ENCODE data around the gene FMNL3. TPM values are rescaled to one million over a fixed set of nuclear protein-coding genes. Genes with fewer than 3 reads are reported as not detected.

Gene FMNL3
- total and polyA plus RNA-seq, 2 of the 13 experiments (the other 11 are each of a cell fraction or from before 2014, with no cell fraction given) = 0.44 to 1.1 TPM

GRCh38 chr12:49702009-49702408 is 5.2 kb downstream of the FMNL3 start:
- Histone ChIP-seq H3K36me3 (replicated peaks in 1 of 2; ENCODE audit: control insufficient read depth in 1 of 2, insufficient read depth in 2 of 2, low read length in 2 of 2) (no peaks in the 10 kb centered on the region), H3K4me1 (ENCODE audit: insufficient read depth, low read length) (peaks cover 14% of the 10 kb centered on the region; the same call in 1 of the 2 replicates), H4K20me1 (ENCODE audit: insufficient read depth, low read length) (no peaks in the 10 kb centered on the region), H3K4me3 (replicated peaks in 1 of 3; ENCODE audit: insufficient read depth in 1 of 3, low read depth in 2 of 3, low read length in 3 of 3) (no peak overlapping the region), H3K27me3 (ENCODE audit: control insufficient read depth in 1 of 2, insufficient read depth in 2 of 2, low read length in 2 of 2) (no peaks in the 10 kb centered on the region; a peak in 1 of 5 replicates), H3K4me2 (ENCODE audit: low read depth, low read length) (no peak overlapping the region), H2AFZ (ENCODE audit: low read length) (no peak overlapping the region), H3K79me2 (ENCODE audit: insufficient read depth, low read length) (no peaks in the 10 kb centered on the region), H3K9me3 (ENCODE audit: low read length) (no peaks in the 10 kb centered on the region), H3K27ac (ENCODE audit: extremely low read length, insufficient read depth, low read length) (no peak overlapping the region), H3K9ac (ENCODE audit: insufficient read depth, low read depth, low read length) (no peak overlapping the region)
- DNase-seq (ENCODE audit: low spot score) = no peak
- no peak for ATAC-seq
- 74% methylated on average over 3 of the region's 3 CpGs for WGBS (ENCODE audit: low lambda C conversion rate)
- intact Hi-C loops (cut with micrococcal nuclease; ENCODE audit: unreplicated experiment) (no loop called here), in situ Hi-C loops (cut with HindIII; ENCODE audit: extremely low pct_ligation_motif_present, low pct_unique_long_range_greater_than_20kb) (no loop called here)
- FAIRE-seq = no peak
- TF ChIP-seq TMF1 (CRISPR knock-in tag; IDR thresholded peaks at IDR 0.05; ENCODE audit: low read depth) (no peak), ZNF83 (CRISPR knock-in tag; IDR thresholded peaks at IDR 0.05; ENCODE audit: borderline replicate concordance) (no peak), HOXA3 (CRISPR knock-in tag; IDR thresholded peaks at IDR 0.05) (no peak), ZBTB42 (CRISPR knock-in tag; IDR thresholded peaks at IDR 0.05) (no peak), HNRNPK (IDR thresholded peaks at IDR 0.05; ENCODE audit: low read depth, low read length, poor library complexity, severe bottlenecking) (no peak), ZNF510 (CRISPR knock-in tag; IDR thresholded peaks at IDR 0.05; ENCODE audit: low read depth) (no peak)
- POLR2A ChIA-PET = no interaction called here
- CTCF ChIA-PET (ENCODE audit: low intra/inter-chr PET ratio, low total read pairs) = no interaction called here
- no TSS peak for BruUV-seq (replicated peaks)

DNA sequence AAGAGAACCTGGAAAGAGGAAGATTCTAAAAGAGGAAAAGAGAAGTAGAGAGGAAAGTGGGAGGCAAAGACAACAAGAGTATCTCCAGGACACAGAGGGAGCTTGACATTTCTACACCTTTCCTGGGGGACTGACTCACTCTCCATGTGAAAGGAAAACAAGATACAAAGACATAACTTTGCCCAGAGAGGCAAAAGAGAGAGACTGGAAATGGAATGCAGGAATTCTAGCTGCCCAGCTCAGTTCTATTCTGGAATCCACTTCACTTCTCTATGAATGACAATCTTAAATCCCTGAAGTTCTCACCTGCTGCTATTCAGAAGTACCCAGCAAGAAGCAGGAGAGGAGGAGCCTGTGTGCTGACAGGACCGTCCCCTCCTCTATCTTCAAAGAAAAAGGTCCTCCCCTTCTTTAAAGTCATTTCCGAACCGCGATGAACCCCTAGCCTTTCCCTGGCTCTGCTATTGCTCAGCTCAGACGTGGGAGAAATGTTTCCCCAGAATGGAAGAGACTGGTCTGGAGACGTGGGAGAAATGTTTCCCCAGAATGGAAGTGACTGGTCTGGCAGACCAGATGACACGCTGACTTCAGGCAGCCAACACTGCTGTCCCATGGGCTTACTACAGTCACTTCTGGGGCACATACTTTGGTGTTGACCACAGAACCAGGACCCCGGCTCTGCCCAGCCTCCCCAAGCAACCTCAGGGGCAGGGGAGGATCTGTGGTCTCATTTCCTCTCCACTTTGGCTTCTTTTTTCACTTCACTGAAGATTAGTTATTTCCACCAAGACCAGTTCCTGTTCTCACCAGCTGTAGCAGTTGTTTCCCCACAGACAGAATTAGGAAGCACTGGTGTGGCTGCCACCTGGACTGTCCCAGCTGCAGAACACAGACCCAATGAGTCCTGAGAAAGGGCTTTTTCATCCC is 8.3 kb downstream of the FMNL3 start:
- ATAC-seq (no peak), FAIRE-seq (no peak), DNase-seq (ENCODE audit: low spot score) (no peak)
- Histone ChIP-seq H3K36me3 (replicated peaks in 1 of 2; ENCODE audit: control insufficient read depth in 1 of 2, insufficient read depth in 2 of 2, low read length in 2 of 2) (no peaks in the 10 kb centered on the region), H2AFZ (ENCODE audit: low read length) (no peak overlapping the region), H4K20me1 (ENCODE audit: insufficient read depth, low read length) (no peaks in the 10 kb centered on the region), H3K9me3 (ENCODE audit: low read length) (no peaks in the 10 kb centered on the region), H3K27me3 (ENCODE audit: control insufficient read depth in 1 of 2, insufficient read depth in 2 of 2, low read length in 2 of 2) (no peaks in the 10 kb centered on the region; a peak in 1 of 5 replicates), H3K4me3 (replicated peaks in 1 of 3; ENCODE audit: insufficient read depth in 1 of 3, low read depth in 2 of 3, low read length in 3 of 3) (no peak overlapping the region), H3K27ac (ENCODE audit: extremely low read length, insufficient read depth, low read length) (no peak overlapping the region), H3K9ac (ENCODE audit: insufficient read depth, low read depth, low read length) (no peak overlapping the region), H3K4me2 (ENCODE audit: low read depth, low read length) (no peak overlapping the region), H3K4me1 (ENCODE audit: insufficient read depth, low read length) (no peaks in the 10 kb centered on the region), H3K79me2 (ENCODE audit: insufficient read depth, low read length) (no peaks in the 10 kb centered on the region)
- intact Hi-C loops (cut with micrococcal nuclease; ENCODE audit: unreplicated experiment) = no loop called here
- TF ChIP-seq ZSCAN22 (CRISPR knock-in tag; IDR thresholded peaks at IDR 0.05) = no peak
- no peak for TF ChIP-seq SSRP1 (CRISPR knock-in tag; IDR thresholded peaks at IDR 0.05)
- TF ChIP-seq NFKB2 (CRISPR knock-in tag; IDR thresholded peaks at IDR 0.05; ENCODE audit: borderline replicate concordance) = no peak
- TF ChIP-seq, protein P1, sequence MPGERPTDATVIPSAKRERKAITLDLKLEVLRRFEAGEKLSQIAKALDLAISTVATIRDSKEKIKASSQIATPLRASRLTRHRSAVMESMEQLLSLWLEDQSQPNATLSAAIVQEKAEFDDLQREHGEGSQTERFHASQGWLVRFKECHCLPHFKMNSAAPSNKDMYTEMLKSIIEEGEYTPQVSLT (CRISPR knock-in tag; IDR thresholded peaks at IDR 0.05; ENCODE audit: borderline replicate concordance, low read depth) = no peak
- TF ChIP-seq ZNF253 (CRISPR knock-in tag; IDR thresholded peaks at IDR 0.05; ENCODE audit: borderline replicate concordance) = no peak
- no peak for TF ChIP-seq TBP (CRISPR knock-in tag; IDR thresholded peaks at IDR 0.05)
- TF ChIP-seq ZNF761 (CRISPR knock-in tag; conservative IDR thresholded peaks at IDR 0.05) = no peak
- TF ChIP-seq, protein P2, sequence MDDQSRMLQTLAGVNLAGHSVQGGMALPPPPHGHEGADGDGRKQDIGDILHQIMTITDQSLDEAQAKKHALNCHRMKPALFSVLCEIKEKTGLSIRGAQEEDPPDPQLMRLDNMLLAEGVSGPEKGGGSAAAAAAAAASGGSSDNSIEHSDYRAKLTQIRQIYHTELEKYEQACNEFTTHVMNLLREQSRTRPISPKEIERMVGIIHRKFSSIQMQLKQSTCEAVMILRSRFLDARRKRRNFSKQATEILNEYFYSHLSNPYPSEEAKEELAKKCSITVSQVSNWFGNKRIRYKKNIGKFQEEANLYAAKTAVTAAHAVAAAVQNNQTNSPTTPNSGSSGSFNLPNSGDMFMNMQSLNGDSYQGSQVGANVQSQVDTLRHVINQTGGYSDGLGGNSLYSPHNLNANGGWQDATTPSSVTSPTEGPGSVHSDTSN (CRISPR knock-in tag; IDR thresholded peaks at IDR 0.05; ENCODE audit: borderline replicate concordance) = no peak
- TF ChIP-seq ZIK1 (CRISPR knock-in tag; IDR thresholded peaks at IDR 0.05; ENCODE audit: borderline replicate concordance, low read depth) = no peak
- no peak for TF ChIP-seq AKAP8 (CRISPR knock-in tag; IDR thresholded peaks at IDR 0.05)
- WGBS (ENCODE audit: low lambda C conversion rate) = 49% methylated on average over 8 of the region's 8 CpGs
- BruUV-seq (replicated peaks) = no TSS peak
- in situ Hi-C loops (cut with HindIII; ENCODE audit: extremely low pct_ligation_motif_present, low pct_unique_long_range_greater_than_20kb) = no loop called here
- ChIA-PET POLR2A (no interaction called here), CTCF (ENCODE audit: low intra/inter-chr PET ratio, low total read pairs) (no interaction called here)
